Endothelial cell of umbilical vein (primary cell): Measurements from ENCODE around the gene ITGA5. TPM values are rescaled to one million over a fixed set of nuclear protein-coding genes. Genes with fewer than 3 reads are reported as not detected.

Experiments
- BruUV-seq: library from RNA; stranded (reverse); fragments of 400-500 nt; replicated peaks from 2 replicates; lab custom pipeline; 2021; lab: Mats Ljungman, UMichigan
- CTCF ChIA-PET: fragments of 300-600, 350-600 bp; sonication (Branson Sonifier 250); formaldehyde crosslinking; loops from one replicate; lab custom pipeline; 2021; ENCODE audit warnings: antibody characterized with exemption, inconsistent platforms; lab: Charles Lee
- POLR2A ChIA-PET: fragments of 300-600, 350-600 bp; sonication (Branson Sonifier 250); formaldehyde crosslinking; loops from one replicate; lab custom pipeline; 2021; ENCODE audit warnings: antibody characterized with exemption, inconsistent platforms; lab: Charles Lee
- DNase-seq: peaks from one replicate; pipeline ENCODE4 v3.0.0-alpha.2; 2011; ENCODE audit warnings: low read depth, low spot score
- FAIRE-seq: peaks from 2 replicates; lab custom pipeline; 2011; peaks lifted over from hg19 to GRCh38; lab: Jason Lieb, UNC
- H2AFZ ChIP-seq: 2 replicates; pipeline ENCODE4 v1.6.0; 2012; ENCODE audit warnings: low read depth, low read length, control low read depth, inconsistent platforms
- H3K27ac ChIP-seq: 2 replicates; pipeline ENCODE4 v1.5.1; 2011; ENCODE audit warnings: low read depth, mild to moderate bottlenecking, control low read depth, low read length, moderate library complexity; ENCODE audit not compliant: insufficient read depth
- H3K27me3 ChIP-seq, 2 experiments: 2 replicates each; pipeline versions ENCODE4 v1.6.0 to v1.6.1; 2011; ENCODE audit warnings: low read length in 2 of 2, mixed read lengths in 1 of 2; ENCODE audit not compliant: control insufficient read depth in 2 of 2, insufficient read depth in 2 of 2
- H3K36me3 ChIP-seq, 2 experiments: 2 replicates in 1 of 2; 3 replicates in 1 of 2; pipeline ENCODE4 v1.5.1; 2011; ENCODE audit warnings: low read length in 2 of 2, mild to moderate bottlenecking in 1 of 2, moderate library complexity in 1 of 2; ENCODE audit not compliant: control insufficient read depth in 2 of 2, insufficient read depth in 2 of 2; ENCODE audit errors: extremely low read depth in 1 of 2
- H3K4me1 ChIP-seq: 3 replicates; pipeline ENCODE4 v1.5.1; 2011; ENCODE audit warnings: mild to moderate bottlenecking, low read length; ENCODE audit not compliant: control insufficient read depth, insufficient read depth; ENCODE audit errors: extremely low read depth
- H3K4me2 ChIP-seq: 2 replicates; pipeline ENCODE4 v1.6.1; 2011; ENCODE audit warnings: low read length, control low read depth, mixed read lengths; ENCODE audit not compliant: insufficient read depth
- H3K4me3 ChIP-seq, 3 experiments: fragments of 200-600 bp in 1 of 3; sonication (generic), shearing (Covaris generic) in 1 of 3; replicated peaks in 1 of 3; 2 replicates each; pipeline ENCODE4 v1.5.1; 2011 to 2016; ENCODE audit warnings: control low read depth in 3 of 3, low read length in 3 of 3, mild to moderate bottlenecking in 2 of 3, inconsistent platforms in 1 of 3, low read depth in 1 of 3, moderate library complexity in 1 of 3; ENCODE audit not compliant: insufficient read depth in 1 of 3
- H3K79me2 ChIP-seq: 2 replicates; pipeline ENCODE4 v1.6.0; 2012; ENCODE audit warnings: low read length, inconsistent platforms; ENCODE audit not compliant: control insufficient read depth, insufficient read depth
- H3K9ac ChIP-seq: replicated peaks from 2 replicates; pipeline ENCODE3; 2011; ENCODE audit warnings: low read length, control low read depth; ENCODE audit not compliant: insufficient read depth; ENCODE audit errors: extremely low read depth
- H3K9me1 ChIP-seq: replicated peaks from 3 replicates; pipeline ENCODE4 v1.6.0; 2011; ENCODE audit warnings: mild to moderate bottlenecking, low read length; ENCODE audit not compliant: control insufficient read depth, insufficient read depth; ENCODE audit errors: extremely low read depth
- H3K9me3 ChIP-seq: replicated peaks from 2 replicates; pipeline ENCODE4 v1.5.1; 2012; ENCODE audit warnings: low read length, inconsistent platforms; ENCODE audit not compliant: control insufficient read depth, insufficient read depth
- H4K20me1 ChIP-seq: replicated peaks from 2 replicates; pipeline ENCODE3; 2011; ENCODE audit warnings: mild to moderate bottlenecking, low read length; ENCODE audit not compliant: control insufficient read depth, insufficient read depth; ENCODE audit errors: extremely low read depth
- CTCF ChIP-seq, 2 donors: IDR thresholded peaks; 1 replicate in 1 of 2; 2 replicates in 1 of 2; pipeline ENCODE4 v1.5.1; 2011; ENCODE audit warnings: low read length in 2 of 2, mild to moderate bottlenecking in 2 of 2, moderate library complexity in 2 of 2, control low read depth in 1 of 2, inconsistent platforms in 1 of 2, low read depth in 1 of 2; ENCODE audit not compliant: insufficient read depth in 1 of 2; ENCODE audit errors: extremely low read depth in 1 of 2
- EZH2 ChIP-seq: IDR thresholded peaks from 2 replicates; pipeline ENCODE4 v1.6.1; 2012; ENCODE audit warnings: borderline replicate concordance, low read depth, mild to moderate bottlenecking, moderate library complexity, low read length, inconsistent platforms; ENCODE audit not compliant: severe bottlenecking
- FOS ChIP-seq: IDR thresholded peaks from 2 replicates; pipeline ENCODE4 v1.6.1; 2011; ENCODE audit warnings: mild to moderate bottlenecking, low read length, moderate library complexity, borderline replicate concordance; ENCODE audit not compliant: insufficient read depth
- GATA2 ChIP-seq: IDR thresholded peaks from 2 replicates; pipeline ENCODE4 v1.7.0; 2011; ENCODE audit warnings: low read depth, mild to moderate bottlenecking, moderate library complexity, mixed read lengths, low read length; ENCODE audit not compliant: insufficient read length, insufficient read depth
- JUN ChIP-seq: IDR thresholded peaks from 2 replicates; pipeline ENCODE4 v1.6.1; 2011; ENCODE audit warnings: borderline replicate concordance, low read depth; ENCODE audit not compliant: insufficient read length, insufficient read depth
- MAX ChIP-seq: IDR thresholded peaks from 2 replicates; pipeline ENCODE4 v1.6.1; 2011; ENCODE audit not compliant: insufficient read depth, insufficient read length
- MYC ChIP-seq: IDR thresholded peaks from one replicate; pipeline ENCODE4 v1.6.1; 2011; ENCODE audit warnings: mild to moderate bottlenecking, low read depth, low read length
- POLR2A ChIP-seq: IDR thresholded peaks from 2 replicates; pipeline ENCODE4 v1.6.1; 2012; ENCODE audit warnings: low read depth, mild to moderate bottlenecking, control low read depth, low read length
- POLR2AphosphoS5 ChIP-seq: IDR thresholded peaks from 2 replicates; pipeline ENCODE4 v1.6.1; 2012; ENCODE audit warnings: low read depth, mild to moderate bottlenecking, control low read depth, low read length, moderate library complexity; ENCODE audit not compliant: insufficient read depth
- dilution Hi-C: fragments of 300-500 bp; cut with MboI; formaldehyde crosslinking; loops from one replicate; pipeline ENCODE4 v1.15.0; 2019; ENCODE audit warnings: low sequenced_read_pairs; ENCODE audit not compliant: extremely low pct_ligation_motif_present
- intact Hi-C: fragments of 100-400 bp; cut with micrococcal nuclease; formaldehyde crosslinking; loops from one replicate; pipeline ENCODE4 v1.10.0; 2022
- polyA plus RNA-seq, 4 experiments: library from polyadenylated mRNA; depleted of rRNA in 3 of 4; stranded (reverse) in 3 of 4; unstranded in 1 of 4; fragments of >200 nt; gene quantifications; 2 replicates each; pipeline versions ENCODE4 v1.2.1 to v1.2.3, GENCODE V29; 2011 to 2012; ENCODE audit warnings: missing spikeins in 1 of 4
- total RNA-seq: library from RNA; stranded (reverse); gene quantifications from 2 replicates; pipeline ENCODE4 v1.2.3, GENCODE V29; 2021

ITGA5 gene
- total and polyA plus RNA-seq, 2 donors (not counting 3 experiments of a cell fraction or from before 2014, with no cell fraction given) = 657 to 938 TPM

- Histone ChIP-seq H2AFZ (peak overlapping the region; percentile 6), H3K4me1 (peaks cover 33% of the 10 kb centered on the region), H3K9me1 (no peaks in the 10 kb centered on the region), H3K27me3 (no peaks in the 10 kb centered on the region), H3K36me3 (no peaks in the 10 kb centered on the region), H3K9me3 (no peaks in the 10 kb centered on the region), H3K4me2 (no peak overlapping the region), H3K27ac (no peak overlapping the region), H3K9ac (no peak overlapping the region), H4K20me1 (no peaks in the 10 kb centered on the region), H3K4me3 (no peak overlapping the region), H3K79me2 (no peaks in the 10 kb centered on the region)
- TF ChIP-seq EZH2 (no peak), FOS (no peak), GATA2 (no peak), POLR2AphosphoS5 (no peak), POLR2A (no peak), JUN (no peak), CTCF (IDR thresholded peaks at IDR 0.05; ENCODE audit: extremely low read depth in 1 of 2, insufficient read depth in 1 of 2, low read depth in 1 of 2, low read length in 2 of 2) (no peak), MAX (no peak), MYC (no peak)
- DNase-seq (no peak), FAIRE-seq (no peak)
- ChIA-PET CTCF (interaction anchor here (1.1 to 2.9 kb wide), 3 partner anchors 8 to 67 kb away, joined by 4 to 142 read pairs (median 5); no protein-coding TSS in a partner anchor), POLR2A (no interaction called here)
- dilution Hi-C loops = no loop called here
- intact Hi-C loops = no loop called here
- no TSS peak for BruUV-seq
Observed at GRCh38 chr12:54372113-54372806, 46.8 kb downstream of the ITGA5 start.
